HS-5 (cell line): ENCODE measurements around the gene FBF1.

Source experiments
- DNase-seq: peaks from one replicate; pipeline ENCODE4 v3.0.0-alpha.2; 2012; ENCODE audit warnings: low read depth

The FBF1 gene

DNA sequence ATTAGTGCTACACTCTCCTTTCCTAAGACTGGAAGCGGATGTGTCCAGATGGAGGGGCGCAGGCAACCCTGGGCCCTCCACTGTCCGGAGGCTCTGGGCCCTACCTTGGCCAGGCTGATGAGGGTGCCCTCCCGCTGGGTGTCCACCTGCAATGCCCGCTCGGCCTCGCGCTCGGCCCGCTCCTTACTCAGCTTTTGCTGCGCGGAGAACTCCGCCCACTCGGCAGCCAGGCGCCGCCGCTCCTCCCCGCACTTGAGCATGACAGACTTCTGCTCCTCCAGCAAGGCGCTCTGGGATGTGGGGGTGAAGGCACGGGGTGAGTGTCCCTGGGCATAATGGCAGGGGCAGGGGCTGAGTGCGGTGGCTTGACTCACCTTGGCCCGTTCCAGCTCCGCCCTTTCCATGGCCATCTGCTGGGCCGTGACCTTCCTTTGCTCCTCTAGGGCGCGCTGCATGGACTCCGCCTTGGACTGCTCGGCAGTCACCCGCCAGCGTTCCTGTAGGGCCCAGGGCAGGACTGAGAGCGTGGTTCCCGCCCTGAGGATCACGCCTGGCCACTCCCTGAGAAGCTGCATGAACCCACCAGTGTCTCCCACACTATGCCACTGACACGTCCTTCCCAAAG is 26.1 kb downstream of the FBF1 start:
- DNase-seq, result no peak

DNA sequence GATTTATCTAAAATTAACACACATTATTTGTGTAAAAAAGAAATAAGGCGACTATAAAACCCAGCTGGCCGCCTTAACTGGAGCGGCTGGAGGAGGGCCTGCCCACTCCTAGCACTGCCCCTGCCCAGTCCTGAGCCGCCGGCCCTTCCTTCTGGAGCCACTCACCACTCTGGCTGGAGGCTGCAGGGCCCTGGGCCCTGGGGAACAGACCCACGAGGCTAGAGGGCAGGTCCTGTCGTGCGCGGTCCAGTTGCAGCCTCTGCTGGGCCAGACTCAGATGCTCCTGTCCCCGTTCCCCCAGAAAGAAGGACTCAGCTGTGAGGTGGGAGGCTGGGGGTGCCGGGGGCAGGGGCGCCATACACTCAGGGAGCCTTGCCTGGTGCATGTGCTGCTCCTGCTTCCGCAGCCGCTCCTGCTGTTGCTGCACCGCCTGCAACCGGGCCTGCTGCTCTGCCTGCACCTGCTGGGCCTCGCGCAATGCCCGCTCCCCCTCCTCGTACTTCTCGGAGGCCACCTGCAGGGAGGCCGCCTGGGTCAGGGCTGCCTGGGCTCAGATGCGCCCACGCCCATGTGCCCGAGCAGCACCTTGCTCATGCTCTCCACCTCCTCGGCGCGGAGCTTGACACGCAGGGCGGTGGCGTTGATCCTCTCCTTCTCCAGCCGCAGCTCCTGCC is 27.2 kb downstream of the FBF1 start:
- DNase-seq, result no peak

DNA sequence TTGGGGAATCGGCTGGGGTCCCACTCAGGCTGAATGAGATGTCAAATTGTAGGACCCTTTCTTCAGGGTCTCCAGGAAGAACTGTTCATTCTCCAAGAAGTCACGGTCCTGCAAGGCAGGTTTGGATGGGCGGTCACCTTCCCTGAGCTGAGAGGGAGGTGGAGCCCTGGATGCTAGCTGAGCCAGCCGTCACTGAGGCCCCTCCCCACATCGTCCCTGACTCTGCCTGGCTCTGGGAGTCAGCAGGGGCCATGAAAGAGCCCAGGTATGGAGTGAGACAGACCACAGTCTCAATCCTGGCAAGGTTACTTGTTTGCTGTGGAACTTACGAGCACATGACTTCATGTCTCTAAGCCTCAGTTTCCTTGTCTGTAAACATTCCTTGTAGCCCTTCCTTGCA is 30.1 kb downstream of the FBF1 start:
- DNase-seq, result no peak

DNA sequence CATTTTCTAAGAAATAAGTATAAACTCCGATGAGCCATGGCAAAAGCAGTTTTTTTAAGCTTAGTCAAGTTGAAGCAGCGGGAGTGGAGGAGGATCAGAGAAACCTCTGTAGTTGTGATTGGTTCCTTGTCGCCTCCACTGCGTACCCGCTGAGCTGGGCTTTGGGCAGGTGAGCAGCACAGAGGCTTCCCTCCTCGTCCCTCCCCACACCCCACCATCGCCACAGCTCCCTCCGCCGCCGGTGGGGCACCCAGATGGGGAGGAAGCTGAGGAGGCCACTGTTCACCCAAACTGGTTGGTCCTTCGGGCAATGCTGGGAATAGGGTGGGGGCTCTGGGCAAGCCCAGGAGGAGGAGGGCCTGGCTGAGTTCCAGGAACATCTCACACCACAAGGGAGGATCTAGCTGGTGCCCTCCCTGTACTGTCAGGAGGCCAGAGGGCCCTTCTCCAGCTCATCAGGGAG is 31.0 kb downstream of the FBF1 start:
- DNase-seq, result no peak

DNA sequence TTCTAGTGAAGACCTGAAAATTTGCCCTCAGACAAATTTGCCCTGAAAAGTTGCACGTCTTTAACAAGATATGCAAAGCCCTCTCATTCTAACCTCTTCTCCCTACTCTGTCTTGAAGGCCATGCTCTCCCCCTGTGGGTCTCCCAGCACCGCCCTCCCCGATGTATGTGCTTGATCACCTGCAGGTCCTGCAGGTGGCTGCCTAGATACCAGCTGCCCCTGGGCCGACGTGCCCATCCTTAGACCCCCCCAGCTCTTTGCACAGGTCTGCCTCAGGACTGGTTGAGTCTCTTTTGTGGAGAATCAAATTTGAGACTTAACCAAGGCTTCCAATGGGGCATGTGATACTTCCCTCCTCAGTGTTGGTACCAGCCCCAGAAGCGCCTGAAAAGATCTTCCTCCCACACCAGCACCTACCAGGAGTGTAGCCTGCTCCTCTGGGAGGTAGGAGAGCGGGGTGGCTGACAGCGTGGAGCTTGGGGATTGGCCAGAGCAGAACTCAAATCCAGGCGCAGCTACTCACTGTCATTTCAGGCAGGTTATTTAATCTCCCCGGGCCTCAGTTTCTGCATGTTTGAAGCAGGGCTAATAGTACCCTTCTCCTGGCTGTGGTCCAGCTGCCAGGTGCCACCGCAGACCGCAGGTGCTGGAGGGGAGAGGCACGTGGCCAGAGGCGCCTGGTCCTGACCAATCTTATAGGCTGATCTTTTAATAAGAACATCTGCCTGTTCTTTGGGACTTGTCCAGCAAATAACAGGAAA is 31.6 kb downstream of the FBF1 start:
- no peak for DNase-seq

DNA sequence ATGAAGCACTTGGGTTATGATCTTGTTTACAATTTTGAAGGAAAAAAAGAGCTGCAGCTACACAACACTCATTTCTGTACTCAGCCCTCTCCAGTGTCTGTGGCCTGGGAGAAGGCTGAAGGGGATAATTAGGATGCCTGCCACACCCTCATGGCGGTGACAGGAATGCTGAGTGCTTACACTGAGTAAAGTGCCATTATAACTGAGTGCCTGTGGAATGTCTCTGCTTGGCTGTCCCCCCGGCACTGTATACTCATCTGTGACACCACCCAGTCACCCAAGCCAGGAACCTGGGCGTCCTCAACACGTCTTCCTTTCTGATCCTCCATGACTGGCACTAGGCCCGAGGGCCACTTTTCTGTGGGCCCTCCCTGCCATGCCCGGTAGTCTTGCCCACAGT is 32.6 kb downstream of the FBF1 start:
- DNase-seq, result no peak

DNA sequence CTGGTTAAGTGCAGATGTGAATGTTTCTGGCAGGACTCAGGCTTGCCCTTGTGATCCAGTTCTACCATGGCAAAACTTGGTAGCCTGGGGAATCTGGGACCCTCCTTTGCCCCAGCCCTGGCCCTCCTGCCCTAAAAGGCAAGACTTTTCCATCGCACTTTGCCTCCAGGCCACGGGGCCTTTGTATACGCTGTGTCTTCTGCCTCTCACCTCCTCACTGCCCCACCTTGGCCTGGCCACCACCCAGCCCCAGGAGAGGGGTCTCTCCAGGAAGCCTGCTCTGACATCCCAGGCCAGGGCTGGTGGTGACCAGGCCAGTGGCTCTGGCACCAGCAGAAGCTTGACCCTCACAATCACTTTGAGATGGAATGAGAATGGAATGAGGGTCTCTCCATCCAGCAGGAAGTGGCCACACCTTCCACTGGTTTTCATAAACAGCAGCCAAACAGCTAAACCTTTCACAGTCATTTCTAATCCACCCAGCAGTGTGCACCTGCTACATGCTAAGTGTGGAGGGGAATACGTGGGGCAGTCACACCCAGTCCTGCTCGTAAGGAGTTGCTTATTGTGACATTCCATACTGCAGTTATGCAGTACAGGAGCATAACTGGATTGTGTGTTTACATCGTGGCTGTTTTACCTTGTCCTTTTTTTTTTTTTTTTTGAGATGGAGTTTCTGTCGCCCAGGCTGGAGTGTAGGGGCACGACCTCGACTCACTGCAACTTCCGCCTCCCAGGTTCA is 34.5 kb downstream of the FBF1 start:
- no peak for DNase-seq

DNA sequence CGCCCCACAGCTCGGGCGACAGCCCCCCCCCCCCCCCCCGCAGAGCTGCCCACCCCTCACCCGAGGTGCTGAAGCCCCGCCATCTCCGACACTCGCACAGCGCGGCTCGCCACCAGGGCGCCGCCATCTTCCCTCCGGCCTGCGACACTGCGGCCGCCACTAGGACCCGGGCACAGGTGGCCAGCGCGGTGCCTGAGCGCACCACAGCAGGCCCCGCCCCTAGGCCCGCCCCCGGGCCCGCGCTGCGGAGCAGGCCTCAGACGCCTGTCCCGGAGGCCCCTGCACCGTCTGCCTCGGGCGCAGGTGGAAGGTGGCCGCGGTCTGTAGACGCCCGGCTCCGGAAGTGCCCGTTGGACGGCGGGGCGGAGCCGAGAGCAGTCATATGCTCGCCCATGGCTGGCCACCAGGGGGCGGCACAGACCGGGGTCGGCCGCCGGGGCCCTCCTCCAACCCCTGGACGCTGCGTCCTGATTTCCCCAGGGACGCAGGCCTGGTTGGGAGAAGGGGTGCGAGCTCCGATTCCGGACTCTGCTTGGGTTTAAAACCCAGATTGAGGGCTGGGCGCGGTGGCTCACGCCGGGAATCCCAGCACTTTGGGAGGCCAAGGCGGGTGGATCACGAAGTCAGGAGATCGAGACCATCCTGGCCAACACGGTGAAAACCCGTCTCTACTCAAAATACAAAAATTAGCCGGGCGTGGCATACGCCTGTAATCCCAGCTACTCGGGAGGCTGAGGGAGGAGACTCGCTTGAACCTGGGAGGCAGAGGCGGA is 35.9 kb downstream of the FBF1 start, which contains the start of gene MRPL38:
TSS of gene MRPL38 (minus strand) at position 136 of the 773 bp plus-strand sequence. CDS start at position 127, 9 bp downstream.
- DNase-seq, result peak; percentile 73

DNA sequence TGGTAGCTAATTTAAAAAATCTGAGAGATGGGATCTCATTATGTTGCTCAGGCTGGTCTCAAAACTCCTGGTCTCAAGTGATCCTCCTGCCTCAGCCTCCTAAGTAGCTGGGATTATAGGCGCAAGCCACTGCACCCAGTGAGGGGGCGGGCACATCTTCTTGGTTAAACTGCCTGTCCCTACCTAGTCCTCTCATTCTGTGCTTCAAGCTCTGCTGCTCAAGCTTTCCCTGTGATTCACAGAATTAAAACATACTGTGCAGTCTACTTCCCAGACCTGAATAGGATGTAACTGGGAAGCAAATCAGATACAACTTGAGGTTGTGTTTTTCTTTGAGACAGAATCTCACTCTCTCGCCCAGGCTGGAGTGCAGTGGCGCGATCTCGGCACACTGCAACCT is 38.4 kb downstream of the FBF1 start:
- DNase-seq, result no peak

DNA sequence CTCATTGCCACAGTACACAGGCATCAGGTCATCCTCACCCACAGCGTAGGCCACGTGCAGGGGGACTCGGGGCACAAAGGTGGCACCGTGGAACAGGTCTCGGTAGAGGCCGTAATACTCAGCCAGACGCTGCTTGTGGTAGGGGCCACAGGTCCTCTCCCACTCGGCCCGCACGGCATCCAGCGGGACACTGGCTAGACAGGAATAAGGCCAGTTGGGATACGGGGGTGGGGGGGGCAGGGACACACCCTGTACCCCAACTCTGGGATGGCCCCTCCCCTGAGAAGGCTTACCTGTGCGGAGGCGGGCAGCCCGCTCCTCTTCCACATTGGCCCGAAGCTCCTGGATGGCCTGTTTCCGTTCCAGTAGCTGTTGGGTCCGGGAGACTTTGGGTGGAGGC is 39.1 kb downstream of the FBF1 start:
- DNase-seq, result no peak

DNA sequence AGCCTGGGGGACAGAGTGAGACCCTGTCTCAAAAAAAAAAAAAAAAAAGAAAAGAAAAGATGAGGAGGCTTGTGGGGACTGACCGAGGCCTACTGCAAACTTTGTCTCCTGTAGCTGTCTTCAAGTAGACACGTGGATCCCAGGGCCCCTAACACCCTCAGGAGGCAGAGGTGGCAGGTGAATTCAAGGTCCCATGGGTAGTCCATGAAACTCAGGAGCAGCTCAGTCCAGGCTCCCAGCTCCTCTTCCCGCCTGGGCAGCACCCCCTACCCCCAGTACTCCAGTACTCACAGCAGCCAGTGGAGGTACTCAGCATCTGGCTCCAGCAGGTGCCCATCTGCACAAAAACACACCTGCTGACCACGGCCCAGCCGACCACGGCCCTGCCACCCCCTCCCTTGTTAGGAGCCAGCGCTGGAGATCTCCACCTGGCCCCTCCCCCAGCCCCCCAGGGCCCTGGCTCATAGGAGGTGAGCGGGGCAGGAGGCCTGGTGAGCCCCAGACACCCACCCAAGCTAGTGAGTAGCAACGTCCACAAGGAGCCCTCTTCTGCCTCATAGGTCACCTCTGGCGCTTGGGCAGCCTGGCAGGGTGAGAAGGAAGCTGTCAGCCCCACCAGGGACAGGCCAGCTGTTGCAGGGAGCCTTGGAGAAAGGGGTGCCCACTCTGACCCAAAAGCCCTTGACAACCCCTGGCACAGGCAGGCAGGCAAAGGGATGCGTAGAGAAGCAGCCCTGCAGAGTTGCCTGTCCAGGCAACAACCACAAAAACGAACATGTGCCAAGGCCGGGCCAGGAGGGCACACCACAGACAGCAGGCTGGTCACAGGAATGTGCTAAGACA is 39.9 kb downstream of the FBF1 start:
- DNase-seq, result no peak

DNA sequence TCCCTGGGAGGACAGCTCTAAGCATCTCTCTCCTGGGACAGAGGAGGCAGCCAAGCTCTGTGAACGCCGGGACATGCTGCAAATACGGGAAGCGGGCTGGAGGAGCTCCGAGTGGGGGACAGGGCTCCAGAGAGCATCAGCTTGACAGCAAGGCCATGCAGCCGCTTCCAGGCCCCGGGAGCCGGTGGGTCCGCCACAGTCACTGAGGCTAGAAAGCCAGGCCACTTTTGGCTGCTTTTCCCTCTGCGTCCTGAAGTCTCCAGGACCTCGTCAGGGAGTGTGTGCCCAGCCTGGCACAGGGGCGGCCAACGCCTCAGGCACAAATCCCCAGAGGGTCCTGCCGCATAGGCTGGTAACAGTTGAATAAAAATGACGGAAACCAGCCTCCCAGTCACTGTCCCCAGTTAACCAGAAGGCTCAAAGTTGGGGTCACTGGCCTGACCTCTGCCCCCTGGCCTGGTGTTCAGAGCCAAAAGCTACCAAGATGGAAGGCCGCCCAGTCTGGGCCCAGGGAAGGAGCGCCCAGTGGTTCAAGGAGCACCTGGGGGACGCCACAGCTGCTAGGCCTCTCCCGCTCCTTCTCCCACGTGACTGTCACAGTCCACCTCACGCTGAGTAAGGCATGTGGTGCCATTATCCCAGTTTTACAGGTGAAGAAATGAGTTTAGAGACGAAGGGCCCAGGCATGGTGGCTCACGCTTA is 40.9 kb downstream of the FBF1 start:
- no peak for DNase-seq

DNA sequence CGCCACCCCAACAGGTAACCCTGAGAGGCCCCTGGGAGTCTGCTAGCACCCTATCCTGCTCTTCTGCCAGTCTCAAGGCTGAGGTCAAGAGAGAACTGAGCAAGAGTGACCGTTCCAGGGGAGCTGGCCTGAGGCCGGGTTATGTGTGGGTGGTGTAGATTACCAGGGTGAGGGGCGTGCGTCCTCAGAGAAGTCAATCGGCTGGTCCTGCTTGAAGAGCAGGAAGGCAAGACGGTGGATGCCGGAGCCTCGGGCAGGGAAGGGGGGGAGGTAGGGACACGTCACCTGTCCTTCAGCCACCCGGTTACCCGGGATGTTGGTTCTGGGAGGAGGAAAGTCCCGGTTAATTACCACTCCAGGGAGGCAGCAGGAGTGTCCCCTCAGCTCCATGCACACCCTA is 41.5 kb downstream of the FBF1 start:
- DNase-seq, result no peak

DNA sequence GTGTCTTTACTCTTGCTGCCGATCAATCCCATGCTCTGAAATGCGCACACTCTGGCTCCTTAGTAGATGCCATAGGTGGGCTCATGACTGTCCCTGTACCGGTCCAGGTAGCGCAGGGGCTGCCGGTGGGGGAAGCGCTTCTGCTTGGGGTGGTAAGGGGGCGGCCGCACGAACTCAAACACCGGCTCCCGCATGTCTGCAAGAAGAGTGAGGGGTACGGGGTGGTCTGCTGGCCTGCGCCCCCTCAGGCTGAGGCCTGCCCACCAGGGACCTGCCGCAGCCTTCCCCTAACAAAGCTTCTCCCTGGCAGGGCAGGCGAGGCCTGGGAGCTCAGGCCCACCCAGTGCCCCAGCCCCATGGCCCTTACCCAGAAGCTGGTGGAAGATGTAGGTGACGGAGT is 42.1 kb downstream of the FBF1 start:
- no peak for DNase-seq

DNA sequence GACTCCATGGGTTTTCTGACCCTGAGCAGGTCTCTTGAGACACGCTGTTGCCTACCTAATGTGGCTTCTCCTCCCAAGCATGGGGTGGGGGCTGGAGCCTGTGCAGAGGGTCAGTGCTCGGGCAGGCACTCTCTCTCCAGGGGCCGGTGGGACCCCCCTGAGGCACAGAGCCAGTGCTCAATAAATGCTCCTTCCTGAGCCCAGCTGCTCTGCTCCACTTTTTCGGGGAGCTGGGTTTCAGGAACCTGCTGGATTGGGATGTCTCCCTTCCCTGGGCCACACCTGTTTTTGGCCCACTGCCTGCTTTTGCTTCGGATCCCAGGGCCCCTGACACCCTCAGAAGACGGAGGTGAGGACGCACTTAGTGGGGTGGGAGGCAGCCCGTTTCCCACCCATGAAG is 42.8 kb downstream of the FBF1 start:
- DNase-seq, result no peak

DNA sequence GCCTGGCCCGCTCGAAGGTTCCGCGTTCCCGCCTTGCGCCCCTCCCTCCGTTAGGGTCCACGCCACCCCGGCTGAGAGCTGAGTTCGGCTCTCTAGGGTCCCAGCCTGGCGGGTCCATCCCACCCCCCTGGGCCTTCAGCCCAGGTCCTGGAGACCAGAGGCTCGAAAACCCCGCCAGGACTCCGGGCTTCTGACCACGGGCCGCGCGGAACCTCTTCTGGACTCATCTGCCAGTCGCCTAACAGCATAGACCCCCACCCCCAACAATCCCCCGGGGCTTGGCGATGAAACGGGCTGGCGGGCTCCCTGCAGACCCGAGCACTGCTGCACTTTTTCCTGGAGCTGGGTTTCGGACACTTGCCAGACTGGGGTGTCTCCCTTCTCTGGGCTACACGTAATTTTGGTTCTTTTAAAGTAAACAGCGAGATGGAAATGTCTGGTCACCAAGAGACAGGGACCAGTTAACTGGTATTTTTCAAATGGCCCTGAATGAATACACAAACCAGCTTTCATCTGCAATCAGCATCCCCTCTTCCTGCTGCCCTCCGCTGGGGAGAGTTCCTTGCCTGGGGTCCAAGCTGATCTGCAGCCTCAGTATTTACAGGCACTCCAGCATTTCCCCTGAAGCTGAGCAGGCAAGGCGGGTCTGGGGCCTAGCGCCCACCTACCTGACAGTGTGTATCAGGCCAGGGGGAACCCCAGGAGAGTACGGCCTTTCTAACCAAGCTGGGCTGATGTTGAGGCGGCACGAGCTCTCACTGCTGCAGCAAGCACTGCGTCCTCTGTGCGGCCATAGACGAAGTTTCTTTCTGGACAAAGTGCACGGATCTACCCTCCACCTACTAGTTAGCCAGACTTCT is 43.5 kb downstream of the FBF1 start:
- no peak for DNase-seq

DNA sequence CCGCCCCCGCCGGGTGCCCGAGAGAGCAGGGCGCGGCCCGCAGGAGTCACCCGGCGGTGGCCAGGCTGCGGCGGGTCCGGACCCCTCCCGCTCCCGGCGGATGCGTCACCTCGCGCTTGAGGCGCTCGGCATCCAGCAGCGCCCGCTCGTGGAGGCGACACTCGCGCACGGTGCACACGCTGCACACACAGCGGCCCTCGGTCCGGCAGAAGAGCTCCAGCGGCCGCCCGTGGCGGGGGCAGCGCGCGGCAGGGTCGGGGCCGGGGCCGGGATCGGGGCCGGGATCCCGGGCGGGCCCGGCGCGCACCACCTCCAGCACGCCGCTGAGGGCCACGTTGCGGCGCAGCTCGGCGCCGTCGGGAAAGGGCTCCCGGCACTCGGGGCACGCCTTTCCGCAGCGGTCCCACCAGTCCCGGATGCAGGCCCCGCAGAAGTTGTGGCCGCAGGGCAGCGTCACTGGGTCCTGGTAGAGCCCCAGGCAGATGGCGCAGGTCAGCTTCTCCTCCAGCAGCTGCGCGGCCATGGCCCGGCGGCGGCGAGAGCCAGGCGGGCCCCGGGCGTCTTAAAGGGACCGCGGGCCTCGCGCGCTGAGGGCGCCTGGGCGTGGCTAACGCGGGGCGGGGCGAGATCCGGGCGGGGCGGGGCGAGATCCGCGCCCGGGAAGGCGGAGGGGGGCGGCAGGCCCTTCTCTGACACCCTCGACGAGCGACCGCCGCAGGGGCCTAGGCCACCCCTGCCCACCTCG is 44.3 kb downstream of the FBF1 start, which contains the start of gene TRIM65:
TSS of gene TRIM65 (minus strand) at position 537 of the 745 bp plus-strand sequence. CDS start at position 523, 14 bp downstream.
- no peak for DNase-seq
